GM13977 (cell line): ENCODE measurements around the gene SLC41A1.

Source experiments
- DNase-seq: peaks from one replicate; pipeline ENCODE4 v3.0.0; 2012; ENCODE audit warnings: low spot score
- CTCF ChIP-seq: IDR thresholded peaks from 2 replicates; pipeline ENCODE4 v1.5.1; 2012; ENCODE audit warnings: mild to moderate bottlenecking, control low read depth; ENCODE audit not compliant: insufficient read depth; ENCODE audit errors: extremely low read depth, missing control alignments
- in situ Hi-C: fragments of 300-500 bp; cut with MboI; formaldehyde crosslinking; loops from one replicate; pipeline ENCODE4 v1.12.0; 2022; ENCODE audit warnings: low sequenced_read_pairs, low pct_unique_long_range_greater_than_20kb, mixed read lengths, inconsistent platforms; ENCODE audit not compliant: unreplicated experiment

SLC41A1 gene

GRCh38 chr1:205774198-205775014, 38.6 kb downstream of the SLC41A1 start:
- in situ Hi-C loops = loop anchor here (25.0 kb wide), 1 partner anchor 338 kb away; the partner anchor contains the start of gene AVPR1B
- TF ChIP-seq CTCF = no peak
- DNase-seq = peak; percentile 42

GRCh38 chr1:205772607-205773032, 40.4 kb downstream of the SLC41A1 start:
- no peak for TF ChIP-seq CTCF
- peak; percentile 58 for DNase-seq
- in situ Hi-C loops = no loop called here

- no peak for DNase-seq
- in situ Hi-C loops = no loop called here
- TF ChIP-seq CTCF = no peak
Measured at GRCh38 chr1:205770618-205771017, 42.4 kb downstream of the SLC41A1 start.

- no peak for DNase-seq
- in situ Hi-C loops = no loop called here
- TF ChIP-seq CTCF = no peak
Measured at GRCh38 chr1:205769641-205770365, 43.2 kb downstream of the SLC41A1 start.

- in situ Hi-C loops = no loop called here
- no peak for DNase-seq
- no peak for TF ChIP-seq CTCF
Measured at GRCh38 chr1:205767248-205767647, 45.8 kb downstream of the SLC41A1 start.

- TF ChIP-seq CTCF = no peak
- DNase-seq = no peak
- in situ Hi-C loops = no loop called here
Measured at GRCh38 chr1:205766570-205766969, 46.4 kb downstream of the SLC41A1 start.
